Ammon's horn (tissue), 1 donor: ENCODE measurements around the gene FHIP1B.

ENCODE experiments used
- DNase-seq: peaks from one replicate; pipeline ENCODE4 v3.0.0-alpha.2; 2016; ENCODE audit warnings: low spot score

Gene FHIP1B

GRCh38 chr11:6238902-6239301, 4.5 kb upstream of the FHIP1B start, which contains the start of gene CNGA4:
TSS of gene CNGA4 (plus strand) at chr11:6239089. CDS start at chr11:6239207, 118 bp downstream.
- DNase-seq = no peak

DNA sequence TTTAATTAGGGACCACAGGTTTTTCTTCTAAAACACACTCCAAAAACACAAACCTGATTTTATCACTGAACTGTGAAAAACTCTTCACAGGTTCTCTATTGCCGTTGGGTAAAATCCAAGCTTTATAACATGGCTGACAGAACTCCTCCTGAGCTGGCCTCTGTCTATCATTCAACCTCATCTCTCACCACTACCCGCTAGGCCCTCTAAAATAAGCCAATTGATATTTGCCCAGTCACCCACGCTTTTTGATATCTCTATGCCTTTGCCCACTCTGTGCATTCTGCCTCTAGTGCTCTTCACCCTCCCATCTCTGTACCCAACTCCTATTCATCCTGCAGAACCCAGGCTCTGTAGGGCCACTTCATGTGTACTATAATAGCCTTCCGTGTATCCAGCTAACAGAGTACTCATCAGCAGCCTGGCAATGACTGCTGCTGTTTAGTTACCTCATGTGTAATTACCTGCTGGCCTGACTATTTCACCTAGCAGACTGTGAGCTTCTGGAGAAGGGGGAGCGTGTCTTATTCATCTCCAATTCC, 3.4 kb upstream of the FHIP1B start:
- no peak for DNase-seq

- no peak for DNase-seq
Observed at GRCh38 chr11:6237266-6237665, 2.8 kb upstream of the FHIP1B start.

- no peak for DNase-seq
Observed at GRCh38 chr11:6233984-6234386, 451 bp downstream of the FHIP1B start.

DNA sequence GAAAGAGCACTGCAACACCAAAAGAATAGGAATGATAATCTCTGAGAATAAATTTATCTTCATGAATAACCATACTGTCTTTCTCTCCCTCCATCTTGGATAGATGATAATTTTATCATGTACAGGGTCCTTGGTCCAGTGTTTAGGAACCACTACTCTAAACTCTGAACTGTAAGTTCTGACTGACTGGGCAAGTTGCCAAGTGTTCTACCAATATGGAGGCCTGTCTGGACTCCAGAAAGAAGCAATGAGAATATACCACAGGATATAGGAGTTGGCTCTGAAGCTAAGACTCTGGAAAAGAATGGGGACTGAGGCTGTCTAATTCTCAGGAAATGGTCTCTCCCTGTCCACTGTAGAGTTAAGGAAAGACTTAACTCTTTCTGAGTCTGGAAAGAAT, 1.5 kb downstream of the FHIP1B start:
- DNase-seq = no peak

GRCh38 chr11:6229911-6230310, 4.5 kb downstream of the FHIP1B start:
- no peak for DNase-seq

DNA sequence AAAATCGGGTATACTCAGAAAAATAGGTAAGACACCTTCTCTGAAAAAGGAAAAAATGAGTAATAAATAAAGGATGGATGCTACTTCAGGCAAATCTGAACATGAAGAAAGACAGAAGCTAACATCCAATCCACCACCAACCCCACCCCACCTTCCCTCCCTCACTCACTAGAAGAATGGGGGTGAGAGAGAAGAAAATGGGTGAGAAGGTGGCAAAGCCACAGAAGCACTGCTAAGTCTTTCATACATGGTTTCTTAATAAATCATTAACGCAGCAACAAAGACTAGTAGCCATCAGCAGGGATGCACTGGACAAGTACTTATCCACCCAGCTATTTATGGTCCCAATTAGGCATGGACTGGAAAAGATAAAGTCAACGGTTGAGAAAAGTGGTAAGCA, 5.9 kb downstream of the FHIP1B start:
- no peak for DNase-seq

GRCh38 chr11:6225896-6226295, 8.5 kb downstream of the FHIP1B start:
- no peak for DNase-seq

DNA sequence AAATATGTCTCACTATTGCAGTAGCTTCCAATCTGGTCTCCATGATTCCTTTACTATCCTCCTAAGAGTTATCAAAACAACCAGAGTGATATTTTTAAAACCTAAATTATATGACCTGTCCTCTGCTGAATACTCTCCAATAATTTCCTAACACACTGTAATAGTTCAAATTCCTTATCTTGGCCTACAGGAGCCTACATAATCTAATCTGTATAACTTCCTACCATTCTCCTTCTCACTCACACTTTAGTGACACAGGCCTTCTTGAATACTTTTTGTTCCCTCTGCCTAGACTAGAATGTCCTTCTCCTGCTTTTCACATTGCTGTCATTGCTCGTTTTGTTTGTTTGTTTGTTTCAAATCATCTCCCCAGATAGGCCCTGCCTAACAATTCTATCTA, 9.4 kb downstream of the FHIP1B start:
- DNase-seq = no peak

- DNase-seq = no peak
Observed at GRCh38 chr11:6224421-6224820, 10.0 kb downstream of the FHIP1B start.

DNA sequence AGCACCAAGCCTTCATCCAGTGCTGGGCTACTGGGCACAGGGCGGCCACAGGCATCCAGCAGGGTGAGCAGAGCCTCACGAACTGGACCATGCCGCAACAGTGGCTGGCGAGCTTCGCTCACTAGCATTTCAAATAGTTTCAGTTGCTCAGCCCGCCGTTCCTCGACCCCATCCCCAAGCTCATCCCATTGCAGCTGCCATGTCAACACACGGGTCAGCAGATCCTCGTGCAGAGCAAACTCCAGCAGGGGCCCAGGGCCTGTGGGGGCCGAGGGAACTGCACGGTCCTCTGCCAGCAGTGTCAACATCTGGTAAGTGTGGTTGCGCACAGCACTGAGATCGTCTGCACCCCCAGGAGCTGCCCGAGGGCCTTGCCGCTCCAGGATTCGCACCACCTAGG, 10.6 kb downstream of the FHIP1B start:
- DNase-seq = no peak

- DNase-seq = peak; percentile 26
Observed at GRCh38 chr11:6219359-6219758, 15.1 kb downstream of the FHIP1B start.

GRCh38 chr11:6217722-6218121, 16.7 kb downstream of the FHIP1B start:
- DNase-seq = no peak

- no peak for DNase-seq
Observed at GRCh38 chr11:6216501-6216900, 17.9 kb downstream of the FHIP1B start.

- no peak for DNase-seq
Observed at GRCh38 chr11:6214530-6214929, 19.9 kb downstream of the FHIP1B start.

DNA sequence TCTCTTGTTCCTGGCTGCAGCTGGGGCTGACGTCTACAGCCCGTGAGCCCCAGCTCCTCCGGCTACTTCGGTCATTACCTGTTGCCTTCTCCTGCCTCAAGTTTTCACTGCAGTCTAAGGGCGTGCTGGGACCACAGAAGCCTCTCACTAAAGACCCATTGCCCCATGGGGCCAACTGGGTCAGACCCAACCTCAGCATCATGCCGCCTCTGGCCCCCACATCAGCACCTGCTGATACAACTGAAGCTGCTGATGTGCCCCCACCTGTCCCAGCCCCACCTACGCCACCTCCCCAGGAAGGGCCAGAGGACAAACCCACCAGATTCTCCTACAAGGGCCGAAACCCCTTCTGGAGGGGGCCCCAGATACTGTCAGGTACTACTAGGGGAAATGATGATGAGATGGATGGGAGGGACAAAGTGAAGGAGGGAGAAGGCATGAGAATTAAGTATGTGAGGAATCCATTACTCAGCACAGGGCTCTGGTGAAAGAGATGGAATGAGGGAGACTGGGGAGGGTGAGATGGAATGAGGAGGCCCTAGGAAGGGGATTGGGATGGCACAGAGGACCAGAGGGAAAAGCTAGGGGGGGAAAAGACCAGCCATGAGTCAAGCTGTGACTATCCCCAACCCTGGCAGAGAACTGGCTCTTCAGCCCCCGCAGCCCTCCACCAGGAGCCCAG, 24.0 kb downstream of the FHIP1B start:
- no peak for DNase-seq

DNA sequence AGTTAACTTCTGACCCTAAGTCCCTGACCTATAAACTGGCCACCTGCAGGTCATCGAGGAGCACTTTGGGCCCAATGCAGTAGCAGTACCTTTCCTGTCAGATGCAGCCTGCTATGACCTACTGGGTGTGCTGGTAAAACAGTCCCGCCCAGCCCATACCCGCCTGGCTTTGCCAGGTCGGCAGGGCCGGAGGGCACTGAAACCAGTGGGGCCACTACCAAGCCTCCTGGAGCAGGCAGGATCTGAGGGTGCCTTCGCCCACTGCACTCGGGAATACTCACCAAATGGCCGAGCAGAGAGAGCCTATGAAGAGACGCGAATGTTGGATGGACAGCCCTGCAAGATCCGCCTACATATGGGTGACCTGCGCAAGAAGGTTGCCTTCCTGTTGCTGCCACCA, 24.6 kb downstream of the FHIP1B start:
- no peak for DNase-seq

DNA sequence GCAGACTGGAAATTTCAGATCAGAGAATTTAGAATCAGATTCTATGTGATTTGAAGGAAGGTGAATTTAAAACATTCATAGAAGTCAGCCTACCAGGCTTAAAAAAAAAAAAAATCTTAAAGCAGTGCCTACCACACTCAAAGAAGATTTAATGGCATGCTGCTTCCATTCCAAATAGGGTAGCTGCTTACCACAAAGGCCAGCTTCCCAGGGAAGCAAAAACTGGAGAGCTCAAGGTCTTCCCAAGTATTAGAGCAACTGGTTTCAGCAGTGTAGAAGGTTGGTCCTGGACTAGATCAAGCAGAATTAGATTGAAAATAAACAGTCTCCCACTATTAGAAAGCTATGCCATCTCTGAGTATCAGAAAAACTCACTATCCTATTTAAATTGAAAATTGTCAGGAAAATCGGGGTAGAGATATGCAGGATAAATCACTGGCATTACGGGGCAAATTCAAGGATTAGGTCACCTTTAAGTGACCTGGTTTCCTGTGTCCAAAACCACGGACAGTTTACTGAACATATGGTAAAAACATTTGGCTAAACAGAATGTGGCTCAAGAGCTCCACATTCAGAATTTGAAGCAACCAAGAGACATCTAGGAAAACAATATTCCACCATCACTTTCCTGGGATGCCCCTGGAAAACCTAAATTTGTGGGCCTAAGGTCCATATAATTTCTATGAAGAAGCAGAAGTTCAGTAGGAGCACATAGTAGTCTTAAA, 27.8 kb downstream of the FHIP1B start:
- DNase-seq = no peak

GRCh38 chr11:6205366-6205765, 29.1 kb downstream of the FHIP1B start, which contains the start of gene C11orf42:
TSS of gene C11orf42 (plus strand) at chr11:6205557. CDS start at chr11:6205616, 59 bp downstream.
- no peak for DNase-seq

DNA sequence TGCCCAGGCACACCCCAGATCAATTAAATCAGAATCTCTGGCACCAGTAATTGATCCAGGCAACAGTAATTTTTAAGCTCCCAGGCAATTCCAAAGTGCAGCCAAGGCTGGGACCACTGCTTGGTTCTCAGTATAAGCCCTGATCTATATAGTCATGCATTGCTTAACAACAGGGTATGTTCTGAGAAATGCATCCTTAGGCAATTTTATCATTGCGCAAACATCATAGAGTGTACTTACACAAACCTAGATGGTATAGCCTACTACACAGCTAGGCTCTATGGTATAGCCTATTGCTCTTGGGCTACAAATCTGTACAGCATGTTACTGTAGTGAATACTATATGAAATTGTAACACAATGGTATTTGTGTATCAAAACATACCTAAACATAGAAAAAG, 29.7 kb downstream of the FHIP1B start:
- no peak for DNase-seq

GRCh38 chr11:6203327-6203726, 31.1 kb downstream of the FHIP1B start:
- no peak for DNase-seq

DNA sequence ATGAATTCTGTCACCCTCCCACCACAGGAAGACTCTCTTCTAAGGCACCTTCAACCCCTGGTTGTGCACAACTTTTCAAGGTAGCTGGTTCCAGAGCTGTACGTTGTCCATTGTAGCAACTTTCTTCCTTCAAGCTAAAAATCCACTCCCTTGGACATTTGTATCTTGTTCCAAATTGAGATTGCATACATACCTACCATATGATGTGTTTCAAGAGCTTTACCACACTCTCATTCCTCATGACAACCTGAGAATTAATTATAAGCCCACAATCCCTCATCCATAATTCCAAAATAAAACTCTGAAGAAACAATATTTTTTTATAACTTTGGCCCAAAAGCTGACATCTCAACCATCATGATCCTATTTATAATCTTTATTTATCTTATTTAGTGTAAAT, 32.4 kb downstream of the FHIP1B start:
- no peak for DNase-seq

DNA sequence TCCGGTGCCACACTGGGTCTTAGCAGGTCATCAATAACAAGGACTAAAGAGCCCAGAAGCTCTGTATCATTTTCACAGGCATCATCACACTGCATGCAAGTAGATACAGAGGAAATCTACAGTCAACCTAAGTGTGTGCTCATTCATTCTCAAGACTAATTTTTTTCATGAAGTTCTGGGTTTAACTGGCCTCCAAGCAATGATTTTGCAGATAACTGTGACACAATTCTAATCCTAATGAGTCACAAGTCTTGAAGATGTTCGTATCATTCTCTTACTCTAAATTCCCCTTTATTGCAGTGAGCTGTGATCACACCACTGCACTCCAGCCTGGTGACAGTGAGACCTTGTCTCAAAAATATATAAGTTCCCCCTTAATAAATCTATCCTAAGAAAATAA, 33.0 kb downstream of the FHIP1B start:
- DNase-seq = no peak
